ENCODE measurements around the gene IER3.

Gene IER3

GRCh38 chr6:30779850-30780641, 35.7 kb upstream of the IER3 start:
- Histone ChIP-seq H3K4me3 (ENCODE audit: insufficient read depth, low read depth, low read length) (no peak overlapping the region), H3K9me3 (ENCODE audit: control insufficient read depth, low read length) (no peaks in the 10 kb centered on the region), H3K27me3 (ENCODE audit: control insufficient read depth, insufficient read depth, low read length, poor library complexity, severe bottlenecking) (no peaks in the 10 kb centered on the region), H3K36me3 (ENCODE audit: control insufficient read depth, insufficient read depth, low read length) (no peaks in the 10 kb centered on the region), H3K27ac (ENCODE audit: insufficient read depth, low read depth, low read length, poor library complexity, severe bottlenecking) (no peak overlapping the region), H3K4me1 (ENCODE audit: control insufficient read depth, insufficient read depth, low read length) (no peaks in the 10 kb centered on the region)
- WGBS, 2 experiments, result 94% methylated on average over 10 of the region's 10 CpGs

DNA sequence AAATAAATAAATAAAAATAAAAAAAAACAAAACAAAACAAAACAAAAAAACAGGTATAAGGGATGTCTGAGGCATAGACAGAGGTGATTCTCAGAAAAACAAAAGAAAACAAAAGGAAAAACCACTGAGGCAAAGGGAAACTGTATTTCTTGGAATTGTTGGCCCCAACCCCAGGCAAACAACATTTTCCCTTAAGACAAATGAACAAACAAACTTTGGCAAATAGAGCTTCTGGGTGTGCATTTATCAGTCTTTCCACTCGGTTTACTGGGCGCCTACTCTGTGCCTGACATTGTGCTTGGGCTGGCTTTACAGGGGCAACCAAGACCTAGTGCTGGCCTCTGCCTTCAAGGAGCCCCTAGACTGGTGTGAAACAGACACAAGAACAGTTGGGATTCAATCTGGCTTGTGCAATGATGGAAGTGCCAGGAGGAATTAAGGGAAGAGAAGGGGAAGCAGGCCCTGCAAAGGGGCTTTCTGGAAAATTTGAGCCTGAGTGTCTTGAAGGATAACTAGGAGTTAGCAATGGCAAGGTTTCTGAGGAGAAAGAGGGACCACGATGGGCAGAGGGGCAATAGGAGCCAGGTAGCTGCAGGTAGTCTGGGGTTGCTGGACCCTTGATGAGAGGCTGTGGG, 33.8 kb upstream of the IER3 start:
- Histone ChIP-seq H3K27me3 (ENCODE audit: control insufficient read depth, insufficient read depth, low read length, poor library complexity, severe bottlenecking) (no peaks in the 10 kb centered on the region), H3K4me1 (ENCODE audit: control insufficient read depth, insufficient read depth, low read length) (no peaks in the 10 kb centered on the region), H3K27ac (ENCODE audit: insufficient read depth, low read depth, low read length, poor library complexity, severe bottlenecking) (no peak overlapping the region), H3K36me3 (ENCODE audit: control insufficient read depth, insufficient read depth, low read length) (no peaks in the 10 kb centered on the region), H3K4me3 (ENCODE audit: insufficient read depth, low read depth, low read length) (no peak overlapping the region), H3K9me3 (ENCODE audit: control insufficient read depth, low read length) (no peaks in the 10 kb centered on the region)
- WGBS, 2 experiments, result 95 to 96% methylated on average over 3 of the region's 3 CpGs

DNA sequence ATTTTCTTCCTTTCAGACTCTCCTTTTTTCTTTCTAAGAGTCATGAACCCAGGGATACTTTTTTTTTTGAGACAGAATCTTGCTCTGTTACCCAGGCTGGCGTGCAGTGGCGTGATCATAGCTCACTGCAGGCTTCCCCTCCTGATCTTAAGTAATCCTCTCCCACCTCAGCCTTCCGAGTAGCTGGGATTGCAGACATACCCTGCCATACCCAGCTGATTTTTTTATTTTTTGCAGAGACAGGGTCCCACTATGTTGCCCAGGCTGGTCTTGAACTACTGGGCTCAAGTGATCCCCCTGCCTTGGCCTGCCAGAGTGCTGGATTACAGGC, 32.8 kb upstream of the IER3 start:
- no peaks in the 10 kb centered on the region for H3K27me3 ChIP-seq (ENCODE audit: control insufficient read depth, insufficient read depth, low read length, poor library complexity, severe bottlenecking)

DNA sequence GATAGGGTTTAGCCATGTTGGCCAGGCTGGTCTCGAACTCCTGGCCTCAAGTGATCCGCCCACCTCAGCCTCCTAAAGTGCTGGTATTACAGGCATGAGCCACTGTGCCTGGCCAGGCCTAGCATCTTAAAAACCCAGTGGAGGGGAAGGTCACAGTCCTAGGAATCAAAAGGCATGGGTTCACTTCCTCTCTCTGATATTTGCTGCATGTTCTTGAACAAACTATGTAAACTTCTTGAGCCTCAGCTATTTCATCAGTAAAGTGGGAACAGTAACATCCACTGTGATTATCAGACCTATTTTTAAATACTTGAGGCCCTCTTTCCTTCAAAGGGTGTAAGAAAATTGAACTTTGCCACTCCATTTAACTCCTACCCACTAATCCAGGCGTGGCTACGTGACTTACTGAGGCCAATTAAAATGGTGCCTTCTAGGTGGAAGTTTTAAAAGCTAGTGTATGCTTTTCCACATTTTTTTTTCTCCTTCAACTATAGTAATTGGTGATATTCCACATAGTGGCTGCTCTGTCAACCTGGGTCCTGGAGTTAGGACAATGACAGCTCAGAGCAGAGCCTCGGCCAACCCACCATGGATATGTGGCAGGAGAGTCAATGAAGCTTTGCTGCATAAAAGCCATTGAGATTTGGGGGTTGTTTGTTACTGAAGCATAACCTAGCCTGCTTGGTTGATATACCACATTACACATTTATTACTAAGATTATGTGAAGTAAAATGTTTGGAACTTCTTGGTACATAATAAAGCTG, 32.2 kb upstream of the IER3 start:
- no peaks in the 10 kb centered on the region for H3K36me3 ChIP-seq (ENCODE audit: control insufficient read depth, insufficient read depth, low read length)
- no peaks in the 10 kb centered on the region for H3K27me3 ChIP-seq (ENCODE audit: control insufficient read depth, insufficient read depth, low read length, poor library complexity, severe bottlenecking)
- no peak overlapping the region for H3K27ac ChIP-seq (ENCODE audit: insufficient read depth, low read depth, low read length, poor library complexity, severe bottlenecking)
- 96% methylated on average over 3 of the region's 5 CpGs for WGBS, 2 experiments
- no peaks in the 10 kb centered on the region for H3K4me1 ChIP-seq (ENCODE audit: control insufficient read depth, insufficient read depth, low read length)
- no peaks in the 10 kb centered on the region for H3K9me3 ChIP-seq (ENCODE audit: control insufficient read depth, low read length)
- H3K4me3 ChIP-seq (ENCODE audit: insufficient read depth, low read depth, low read length), result no peak overlapping the region

More for the DNA sequence above, 32.8 kb upstream of the IER3 start:
- H3K36me3 ChIP-seq (ENCODE audit: control insufficient read depth, insufficient read depth, low read length), result no peaks in the 10 kb centered on the region
- no peaks in the 10 kb centered on the region for H3K9me3 ChIP-seq (ENCODE audit: control insufficient read depth, low read length)
- no peak overlapping the region for H3K4me3 ChIP-seq (ENCODE audit: insufficient read depth, low read depth, low read length)
- 88 to 94% methylated on average over 3 of the region's 3 CpGs for WGBS, 2 experiments
- H3K27ac ChIP-seq (ENCODE audit: insufficient read depth, low read depth, low read length, poor library complexity, severe bottlenecking), result no peak overlapping the region
- no peaks in the 10 kb centered on the region for H3K4me1 ChIP-seq (ENCODE audit: control insufficient read depth, insufficient read depth, low read length)

GRCh38 chr6:30775104-30775503, 30.8 kb upstream of the IER3 start:
- H3K27me3 ChIP-seq (ENCODE audit: control insufficient read depth, insufficient read depth, low read length, poor library complexity, severe bottlenecking), result no peaks in the 10 kb centered on the region
- H3K36me3 ChIP-seq (ENCODE audit: control insufficient read depth, insufficient read depth, low read length), result no peaks in the 10 kb centered on the region
- no peaks in the 10 kb centered on the region for H3K4me1 ChIP-seq (ENCODE audit: control insufficient read depth, insufficient read depth, low read length)
- 90 to 97% methylated on average over 1 of the region's 2 CpGs for WGBS, 2 experiments
- no peaks in the 10 kb centered on the region for H3K9me3 ChIP-seq (ENCODE audit: control insufficient read depth, low read length)
- H3K4me3 ChIP-seq (ENCODE audit: insufficient read depth, low read depth, low read length), result no peak overlapping the region
- H3K27ac ChIP-seq (ENCODE audit: insufficient read depth, low read depth, low read length, poor library complexity, severe bottlenecking), result no peak overlapping the region

DNA sequence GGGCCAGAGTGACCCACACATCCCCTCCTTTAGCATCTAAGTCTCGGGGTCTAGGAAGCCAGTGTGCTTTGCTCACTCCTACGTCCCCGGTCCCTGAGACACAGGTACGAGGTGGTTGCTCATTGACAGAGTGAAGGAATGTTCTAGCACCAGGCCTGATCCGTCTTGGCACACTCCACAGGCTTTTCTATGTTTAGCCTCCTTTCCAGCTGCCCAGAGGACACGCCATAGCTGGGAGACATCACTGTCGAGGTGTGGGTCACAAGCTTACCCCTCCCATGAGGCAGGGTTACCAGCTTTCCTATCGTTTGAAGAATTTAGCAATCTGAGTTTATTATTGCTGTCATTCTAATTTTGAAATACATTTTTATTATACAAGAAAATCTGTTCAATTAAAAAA, 30.4 kb upstream of the IER3 start:
- H3K36me3 ChIP-seq (ENCODE audit: control insufficient read depth, insufficient read depth, low read length), result no peaks in the 10 kb centered on the region
- no peaks in the 10 kb centered on the region for H3K9me3 ChIP-seq (ENCODE audit: control insufficient read depth, low read length)
- H3K27ac ChIP-seq (ENCODE audit: insufficient read depth, low read depth, low read length, poor library complexity, severe bottlenecking), result no peak overlapping the region
- no peaks in the 10 kb centered on the region for H3K27me3 ChIP-seq (ENCODE audit: control insufficient read depth, insufficient read depth, low read length, poor library complexity, severe bottlenecking)
- 95% methylated on average over 7 to 8 of the region's 8 CpGs for WGBS, 2 experiments
- peaks cover 1% of the 10 kb centered on the region for H3K4me1 ChIP-seq (ENCODE audit: control insufficient read depth, insufficient read depth, low read length)
- H3K4me3 ChIP-seq (ENCODE audit: insufficient read depth, low read depth, low read length), result no peak overlapping the region

GRCh38 chr6:30770592-30770991, 26.2 kb upstream of the IER3 start:
- WGBS, 2 experiments, result 85 to 97% methylated on average over 3 of the region's 3 CpGs
- Histone ChIP-seq H3K4me1 (ENCODE audit: control insufficient read depth, insufficient read depth, low read length) (peaks cover 18% of the 10 kb centered on the region), H3K9me3 (ENCODE audit: control insufficient read depth, low read length) (no peaks in the 10 kb centered on the region), H3K27ac (ENCODE audit: insufficient read depth, low read depth, low read length, poor library complexity, severe bottlenecking) (no peak overlapping the region), H3K36me3 (ENCODE audit: control insufficient read depth, insufficient read depth, low read length) (no peaks in the 10 kb centered on the region), H3K27me3 (ENCODE audit: control insufficient read depth, insufficient read depth, low read length, poor library complexity, severe bottlenecking) (no peaks in the 10 kb centered on the region), H3K4me3 (ENCODE audit: insufficient read depth, low read depth, low read length) (no peak overlapping the region)

DNA sequence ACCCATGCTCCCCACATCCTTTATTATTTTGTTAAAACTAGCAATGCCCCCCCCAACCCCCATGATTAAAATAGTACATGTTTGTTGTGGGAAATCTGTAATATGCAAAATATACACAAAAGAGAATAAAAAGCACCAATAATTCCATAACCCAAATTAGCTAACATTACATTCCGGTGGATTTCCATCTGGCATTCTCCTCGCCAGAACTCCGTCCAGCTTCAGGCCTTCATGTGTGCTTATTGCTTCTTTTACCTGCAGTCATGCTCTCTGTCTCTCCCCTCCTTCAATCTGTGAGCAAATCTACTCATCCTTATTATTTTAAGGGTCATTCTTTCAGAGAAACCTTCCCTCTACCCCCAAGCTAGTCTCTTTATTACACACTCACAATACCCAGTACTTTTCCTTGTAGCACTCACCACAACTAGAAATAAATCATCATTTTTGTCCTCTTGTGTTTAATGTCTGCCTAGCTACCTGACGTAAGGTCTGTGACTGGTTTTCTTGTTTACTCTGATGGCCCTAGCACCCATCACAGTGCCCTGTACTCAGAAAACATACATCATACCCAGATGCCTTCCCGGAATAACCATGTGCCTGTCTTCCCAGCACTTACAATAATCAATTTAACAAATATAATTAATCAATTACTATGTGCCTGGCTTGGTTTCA, 25.6 kb upstream of the IER3 start:
- no peak overlapping the region for H3K27ac ChIP-seq (ENCODE audit: insufficient read depth, low read depth, low read length, poor library complexity, severe bottlenecking)
- peaks cover 18% of the 10 kb centered on the region for H3K4me1 ChIP-seq (ENCODE audit: control insufficient read depth, insufficient read depth, low read length)
- no peak overlapping the region for H3K4me3 ChIP-seq (ENCODE audit: insufficient read depth, low read depth, low read length)
- WGBS, 2 experiments, result 74 to 81% methylated on average over 5 of the region's 5 CpGs
- H3K9me3 ChIP-seq (ENCODE audit: control insufficient read depth, low read length), result no peaks in the 10 kb centered on the region
- H3K27me3 ChIP-seq (ENCODE audit: control insufficient read depth, insufficient read depth, low read length, poor library complexity, severe bottlenecking), result no peaks in the 10 kb centered on the region
- H3K36me3 ChIP-seq (ENCODE audit: control insufficient read depth, insufficient read depth, low read length), result no peaks in the 10 kb centered on the region

- H3K27me3 ChIP-seq (ENCODE audit: control insufficient read depth, insufficient read depth, low read length, poor library complexity, severe bottlenecking), result no peaks in the 10 kb centered on the region
- peaks cover 24% of the 10 kb centered on the region for H3K4me1 ChIP-seq (ENCODE audit: control insufficient read depth, insufficient read depth, low read length)
- no peak overlapping the region for H3K4me3 ChIP-seq (ENCODE audit: insufficient read depth, low read depth, low read length)
- H3K9me3 ChIP-seq (ENCODE audit: control insufficient read depth, low read length), result no peaks in the 10 kb centered on the region
- no peak overlapping the region for H3K27ac ChIP-seq (ENCODE audit: insufficient read depth, low read depth, low read length, poor library complexity, severe bottlenecking)
- 56 to 60% methylated on average over 15 to 16 of the region's 16 CpGs for WGBS, 2 experiments
- H3K36me3 ChIP-seq (ENCODE audit: control insufficient read depth, insufficient read depth, low read length), result no peaks in the 10 kb centered on the region
Measured at GRCh38 chr6:30769088-30769852, 24.9 kb upstream of the IER3 start.

All from ectodermal cell (in vitro differentiated cells).